ENCODE data around the gene B3GAT3. TPM values are rescaled to one million over a fixed set of nuclear protein-coding genes. Genes with fewer than 3 reads are reported as not detected.
"Not testable (repeated sequence)": the region's sequence is repeated elsewhere in the genome, so short reads cannot be mapped to it uniquely, and the experiment has no call there.

Gene B3GAT3
- total RNA-seq, 4 donors from 2014 or later = 29.9 to 54.1 (median 40.6) TPM

- Histone ChIP-seq H3K9me3 (no peaks in the 10 kb centered on the region), H3K27me3 (no peaks in the 10 kb centered on the region), H3K4me1 (peaks cover 38% of the 10 kb centered on the region), H3K27ac (no peak overlapping the region), H3K36me3 (peaks cover 41% of the 10 kb centered on the region), H3K4me3 (no peak overlapping the region)
- 63% methylated on average over 18 of the region's 18 CpGs for WGBS
- no peak for TF ChIP-seq POLR2AphosphoS5 (IDR thresholded peaks at IDR 0.05)
- no peak for TF ChIP-seq CTCF (IDR thresholded peaks at IDR 0.05)
- no peak for TF ChIP-seq POLR2A (IDR thresholded peaks at IDR 0.05)
- no peak for TF ChIP-seq EP300 (IDR thresholded peaks at IDR 0.05)
- DNase-seq (ENCODE audit: low spot score in 2 of 2) = no peak
Observed at GRCh38 chr11:62588966-62589637, 32.7 kb downstream of the B3GAT3 start.

- Histone ChIP-seq H3K4me1 (peaks cover 11% of the 10 kb centered on the region), H3K36me3 (peaks cover 52% of the 10 kb centered on the region)
- 86% methylated on average over 7 of the region's 7 CpGs for WGBS
- not testable (repeated sequence) for H3K27me3 ChIP-seq; DNase-seq (ENCODE audit: low spot score in 2 of 2); H3K27ac ChIP-seq; H3K4me3 ChIP-seq; H3K9me3 ChIP-seq
Observed at GRCh38 chr11:62585356-62585755, 36.4 kb downstream of the B3GAT3 start.

GRCh38 chr11:62581735-62582134 is 40.1 kb downstream of the B3GAT3 start:
- peaks cover 65% of the 10 kb centered on the region for H3K36me3 ChIP-seq
- H3K27me3 ChIP-seq, H3K4me1 ChIP-seq, H3K9me3 ChIP-seq, H3K27ac ChIP-seq, H3K4me3 ChIP-seq: not testable (repeated sequence)
- DNase-seq (ENCODE audit: low spot score in 2 of 2) = peak in 1 of 2 donors; percentile 16
- WGBS = 100% methylated on average over 4 of the region's 4 CpGs

GRCh38 chr11:62580959-62581715 is 40.6 kb downstream of the B3GAT3 start:
- Histone ChIP-seq H3K4me3 (no peak overlapping the region), H3K27me3 (no peaks in the 10 kb centered on the region), H3K27ac (no peak overlapping the region), H3K36me3 (peaks cover 62% of the 10 kb centered on the region), H3K4me1 (peaks cover 8% of the 10 kb centered on the region), H3K9me3 (no peaks in the 10 kb centered on the region)
- 92% methylated on average over 12 of the region's 18 CpGs for WGBS
- TF ChIP-seq EP300 (IDR thresholded peaks at IDR 0.05) (no peak), POLR2A (IDR thresholded peaks at IDR 0.05) (no peak), CTCF (IDR thresholded peaks at IDR 0.05) (no peak), POLR2AphosphoS5 (IDR thresholded peaks at IDR 0.05) (no peak)
- DNase-seq (ENCODE audit: low spot score in 2 of 2) = peak in 1 of 2 donors; percentile 50

- TF ChIP-seq POLR2AphosphoS5 (IDR thresholded peaks at IDR 0.05) = no peak
- no peak for TF ChIP-seq CTCF (IDR thresholded peaks at IDR 0.05)
- TF ChIP-seq POLR2A (IDR thresholded peaks at IDR 0.05) = no peak
- TF ChIP-seq EP300 (IDR thresholded peaks at IDR 0.05) = no peak
- peaks cover 52% of the 10 kb centered on the region for H3K36me3 ChIP-seq
- 89% methylated on average over 2 of the region's 2 CpGs for WGBS
Observed at GRCh38 chr11:62579252-62579651, 42.5 kb downstream of the B3GAT3 start.

GRCh38 chr11:62578541-62578940 is 43.2 kb downstream of the B3GAT3 start:
- H3K9me3 ChIP-seq = no peaks in the 10 kb centered on the region
- peaks cover 52% of the 10 kb centered on the region for H3K36me3 ChIP-seq
- no peaks in the 10 kb centered on the region for H3K27me3 ChIP-seq
- no peak for DNase-seq (ENCODE audit: low spot score in 2 of 2)
- H3K4me1 ChIP-seq = peaks cover 25% of the 10 kb centered on the region
- no peak for TF ChIP-seq CTCF (IDR thresholded peaks at IDR 0.05)
- TF ChIP-seq POLR2AphosphoS5 (IDR thresholded peaks at IDR 0.05) = no peak
- no peak for TF ChIP-seq EP300 (IDR thresholded peaks at IDR 0.05)
- no peak for TF ChIP-seq POLR2A (IDR thresholded peaks at IDR 0.05)
- WGBS = 94% methylated on average over 11 of the region's 11 CpGs
- no peak overlapping the region for H3K27ac ChIP-seq
- H3K4me3 ChIP-seq = no peak overlapping the region

More at GRCh38 chr11:62579252-62579651, 42.5 kb downstream of the B3GAT3 start:
- Histone ChIP-seq H3K9me3 (no peaks in the 10 kb centered on the region), H3K4me1 (peaks cover 25% of the 10 kb centered on the region), H3K4me3 (no peak overlapping the region), H3K27me3 (no peaks in the 10 kb centered on the region), H3K27ac (no peak overlapping the region)
- DNase-seq (ENCODE audit: low spot score in 2 of 2) = no peak

Measured in suprapubic skin (tissue), 4 donors.